ENCODE data around the gene EIF4H. TPM values are rescaled to one million over a fixed set of nuclear protein-coding genes. Genes with fewer than 3 reads are reported as not detected.

EIF4H gene
- polyA plus RNA-seq, 1 experiment, result 393 TPM

DNA sequence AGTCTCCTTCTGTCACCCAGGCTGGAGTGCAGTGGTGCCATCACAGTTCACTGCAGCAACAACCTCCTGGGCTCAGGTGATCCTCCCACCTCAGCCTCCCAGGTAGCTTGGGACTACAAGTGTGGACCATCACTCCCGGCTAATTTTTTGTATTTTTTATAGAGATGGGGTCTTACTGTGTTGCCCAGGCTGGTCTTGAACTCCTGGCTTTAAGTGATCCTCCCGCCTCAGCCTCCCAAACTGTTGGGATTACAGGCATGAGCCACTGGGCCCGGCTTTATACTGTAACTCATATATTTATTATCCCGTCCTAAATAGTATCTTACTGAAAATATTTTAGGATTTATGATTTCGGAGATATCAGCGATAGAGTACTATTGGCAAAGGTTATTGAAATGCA is 10.9 kb downstream of the EIF4H start:
- CTCF ChIA-PET, result no interaction called here
- Histone ChIP-seq H3K27me3 (ENCODE audit: control insufficient read depth, insufficient read depth, low read length) (no peaks in the 10 kb centered on the region), H3K4me3 (ENCODE audit: low read depth, low read length) (no peak overlapping the region), H3K36me3 (ENCODE audit: control insufficient read depth, insufficient read depth, low read length) (peaks cover 4% of the 10 kb centered on the region)
- DNase-seq (ENCODE audit: low read depth), result no peak
- POLR2A ChIA-PET, result no interaction called here
- TF ChIP-seq, protein P1, sequence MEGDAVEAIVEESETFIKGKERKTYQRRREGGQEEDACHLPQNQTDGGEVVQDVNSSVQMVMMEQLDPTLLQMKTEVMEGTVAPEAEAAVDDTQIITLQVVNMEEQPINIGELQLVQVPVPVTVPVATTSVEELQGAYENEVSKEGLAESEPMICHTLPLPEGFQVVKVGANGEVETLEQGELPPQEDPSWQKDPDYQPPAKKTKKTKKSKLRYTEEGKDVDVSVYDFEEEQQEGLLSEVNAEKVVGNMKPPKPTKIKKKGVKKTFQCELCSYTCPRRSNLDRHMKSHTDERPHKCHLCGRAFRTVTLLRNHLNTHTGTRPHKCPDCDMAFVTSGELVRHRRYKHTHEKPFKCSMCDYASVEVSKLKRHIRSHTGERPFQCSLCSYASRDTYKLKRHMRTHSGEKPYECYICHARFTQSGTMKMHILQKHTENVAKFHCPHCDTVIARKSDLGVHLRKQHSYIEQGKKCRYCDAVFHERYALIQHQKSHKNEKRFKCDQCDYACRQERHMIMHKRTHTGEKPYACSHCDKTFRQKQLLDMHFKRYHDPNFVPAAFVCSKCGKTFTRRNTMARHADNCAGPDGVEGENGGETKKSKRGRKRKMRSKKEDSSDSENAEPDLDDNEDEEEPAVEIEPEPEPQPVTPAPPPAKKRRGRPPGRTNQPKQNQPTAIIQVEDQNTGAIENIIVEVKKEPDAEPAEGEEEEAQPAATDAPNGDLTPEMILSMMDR (IDR thresholded peaks at IDR 0.05; ENCODE audit: insufficient read depth, low read depth, low read length), result no peak

DNA sequence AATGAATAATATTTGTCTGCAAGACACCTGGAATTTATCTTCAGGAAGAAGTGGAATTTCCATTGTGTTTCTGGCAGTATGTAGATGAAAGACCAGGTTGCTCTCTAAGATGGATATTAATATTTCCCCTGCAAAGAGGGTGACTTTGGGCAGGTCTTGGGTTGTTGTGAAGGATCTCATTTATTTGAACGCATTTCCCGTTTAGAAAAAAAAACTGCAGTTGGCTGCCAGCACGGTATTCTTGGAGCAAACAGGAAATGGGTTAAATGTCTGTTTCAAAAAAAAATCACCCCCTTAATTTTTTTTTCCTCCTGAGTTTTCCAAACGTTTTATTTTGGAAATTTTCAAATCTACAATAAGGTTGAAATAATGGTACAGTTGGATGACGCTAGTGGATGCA is 11.5 kb downstream of the EIF4H start:
- Histone ChIP-seq H3K4me3 (ENCODE audit: low read depth, low read length) (no peak overlapping the region), H3K27me3 (ENCODE audit: control insufficient read depth, insufficient read depth, low read length) (no peaks in the 10 kb centered on the region), H3K36me3 (ENCODE audit: control insufficient read depth, insufficient read depth, low read length) (peaks cover 10% of the 10 kb centered on the region)
- POLR2A ChIA-PET, result no interaction called here
- TF ChIP-seq, protein P1 (IDR thresholded peaks at IDR 0.05; ENCODE audit: insufficient read depth, low read depth, low read length), result no peak
- CTCF ChIA-PET, result interaction anchor here (1.5 kb wide), 1 partner anchor 18 kb away, joined by 3 read pairs; no protein-coding TSS in a partner anchor
- DNase-seq (ENCODE audit: low read depth), result no peak

DNA sequence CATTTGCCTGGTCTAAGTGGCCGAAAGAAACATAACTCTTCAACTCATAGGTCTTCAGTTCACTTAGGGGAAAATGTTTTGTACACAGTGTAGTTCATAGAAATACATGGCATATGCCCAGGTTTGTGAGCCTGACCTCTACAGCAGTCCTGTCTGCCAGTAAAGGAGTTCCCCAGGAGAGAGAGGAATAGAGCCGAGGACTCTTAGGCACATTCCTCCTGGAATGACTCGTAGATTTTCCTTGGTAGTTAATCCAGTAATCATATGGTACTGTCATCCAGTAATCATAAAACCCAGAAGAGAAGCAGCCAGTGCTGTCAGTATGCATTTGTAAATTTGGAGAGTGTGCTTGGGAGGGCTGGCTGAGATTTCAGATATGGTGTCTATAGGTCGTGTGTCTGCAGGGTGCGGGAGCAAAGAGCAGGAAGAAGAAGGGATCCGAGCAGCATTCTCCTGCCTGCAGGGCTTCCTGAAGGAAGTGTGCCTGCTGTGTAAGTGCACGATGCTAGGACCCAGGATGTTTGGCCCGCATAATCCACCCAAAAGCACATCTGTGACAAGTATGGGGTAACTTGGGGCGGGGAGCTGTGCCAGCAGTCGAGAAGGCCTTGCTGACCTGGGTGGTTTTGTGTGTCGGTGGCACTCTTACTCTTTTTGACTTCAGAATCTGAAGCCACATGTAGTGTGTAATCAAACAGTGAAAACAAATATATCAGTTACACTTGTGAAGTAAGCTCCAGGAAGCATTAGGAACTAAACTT is 13.9 kb downstream of the EIF4H start:
- H3K27me3 ChIP-seq (ENCODE audit: control insufficient read depth, insufficient read depth, low read length), result no peaks in the 10 kb centered on the region
- CTCF ChIA-PET, result interaction anchor here (1.2 kb wide), 1 partner anchor 8 kb away, joined by 3 read pairs; no protein-coding TSS in a partner anchor
- POLR2A ChIA-PET, result no interaction called here
- TF ChIP-seq, protein P1 (IDR thresholded peaks at IDR 0.05; ENCODE audit: insufficient read depth, low read depth, low read length), result no peak
- H3K36me3 ChIP-seq (ENCODE audit: control insufficient read depth, insufficient read depth, low read length), result peaks cover 15% of the 10 kb centered on the region
- no peak for DNase-seq (ENCODE audit: low read depth)
- no peak overlapping the region for H3K4me3 ChIP-seq (ENCODE audit: low read depth, low read length)

DNA sequence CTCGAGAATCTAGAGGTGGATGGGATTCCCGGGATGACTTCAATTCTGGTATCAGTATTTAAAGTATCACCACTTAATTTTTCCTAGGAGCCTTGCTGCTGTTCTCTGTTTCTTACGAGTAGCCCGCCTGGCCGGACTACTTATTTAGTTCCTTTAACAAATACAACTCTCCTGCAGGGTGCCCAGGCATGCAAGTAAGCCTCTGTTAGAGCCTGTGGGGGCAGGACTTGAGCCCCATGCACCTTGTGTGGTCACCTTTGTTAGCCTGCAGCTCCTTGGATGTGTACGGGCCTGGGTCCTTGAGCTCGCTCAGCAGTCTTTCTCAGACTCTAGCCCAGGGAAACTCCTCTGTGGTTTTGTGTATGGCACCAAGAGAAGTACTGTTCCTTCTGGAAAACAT is 16.1 kb downstream of the EIF4H start:
- CTCF ChIA-PET, result interaction anchor here (0.8 to 3.4 kb wide), 4 partner anchors 16 to 211 kb away, joined by 3 to 14 read pairs (median 4); no protein-coding TSS in a partner anchor
- Histone ChIP-seq H3K27me3 (ENCODE audit: control insufficient read depth, insufficient read depth, low read length) (no peaks in the 10 kb centered on the region), H3K4me3 (ENCODE audit: low read depth, low read length) (no peak overlapping the region), H3K36me3 (ENCODE audit: control insufficient read depth, insufficient read depth, low read length) (peaks cover 25% of the 10 kb centered on the region)
- no peak for DNase-seq (ENCODE audit: low read depth)
- POLR2A ChIA-PET, result no interaction called here
- TF ChIP-seq, protein P1 (IDR thresholded peaks at IDR 0.05; ENCODE audit: insufficient read depth, low read depth, low read length), result no peak

DNA sequence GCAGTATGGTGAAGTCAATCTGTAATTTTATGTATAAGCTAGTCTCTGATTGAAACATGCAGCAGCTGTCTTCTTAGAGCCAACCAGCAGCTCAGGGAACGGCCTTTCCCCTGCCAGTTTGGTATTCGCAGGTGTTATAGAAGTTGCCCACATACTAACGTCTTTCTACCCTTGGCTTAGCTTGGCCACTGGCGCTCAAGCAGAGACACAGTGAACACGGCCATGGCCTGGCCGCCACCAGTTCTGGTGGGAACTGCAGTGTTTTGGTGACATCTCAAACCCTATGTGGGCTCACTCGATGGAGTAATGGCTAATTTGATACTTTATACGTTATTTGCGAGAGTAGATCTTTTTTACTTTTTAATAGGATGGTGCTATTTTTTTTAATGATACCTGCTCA is 17.1 kb downstream of the EIF4H start:
- TF ChIP-seq, protein P1 (IDR thresholded peaks at IDR 0.05; ENCODE audit: insufficient read depth, low read depth, low read length), result no peak
- Histone ChIP-seq H3K27me3 (ENCODE audit: control insufficient read depth, insufficient read depth, low read length) (no peaks in the 10 kb centered on the region), H3K4me3 (ENCODE audit: low read depth, low read length) (no peak overlapping the region), H3K36me3 (ENCODE audit: control insufficient read depth, insufficient read depth, low read length) (peaks cover 28% of the 10 kb centered on the region)
- POLR2A ChIA-PET, result no interaction called here
- CTCF ChIA-PET, result interaction anchor here (3.4 to 3.8 kb wide), 2 partner anchors 15 to 210 kb away, joined by 13 to 14 read pairs; no protein-coding TSS in a partner anchor
- no peak for DNase-seq (ENCODE audit: low read depth)

All from BJ (cell line).